ENCODE results near the gene RND2.

RND2 gene

GRCh38 chr17:43027091-43028032 lies 2.3 kb downstream of the RND2 start:
- H3K4me1 ChIP-seq (ENCODE audit: low read length), result no peaks in the 10 kb centered on the region
- no peak overlapping the region for H3K4me3 ChIP-seq (ENCODE audit: low read length)
- H3K27me3 ChIP-seq (ENCODE audit: low read depth, low read length), result no peaks in the 10 kb centered on the region
- H4K20me1 ChIP-seq (ENCODE audit: insufficient read depth, low read length), result no peaks in the 10 kb centered on the region
- no peaks in the 10 kb centered on the region for H3K9me3 ChIP-seq (ENCODE audit: insufficient read depth, low read length)
- no peak overlapping the region for H2AFZ ChIP-seq (ENCODE audit: low read depth, low read length)
- H3K9ac ChIP-seq (ENCODE audit: low read length), result no peak overlapping the region
- H3K27ac ChIP-seq (ENCODE audit: low read length), result no peak overlapping the region
- TF ChIP-seq EZH2phosphoT487 (IDR thresholded peaks at IDR 0.05; ENCODE audit: low read depth) (no peak), CTCF (IDR thresholded peaks at IDR 0.05; ENCODE audit: low read depth, low read length) (no peak)
- H3K79me2 ChIP-seq (ENCODE audit: low read length), result no peaks in the 10 kb centered on the region
- H3K4me2 ChIP-seq (ENCODE audit: low read length), result no peak overlapping the region
- no peaks in the 10 kb centered on the region for H3K36me3 ChIP-seq (replicated peaks; ENCODE audit: low read depth, low read length)

GRCh38 chr17:43028221-43028861 lies 3.3 kb downstream of the RND2 start:
- H3K4me3 ChIP-seq (ENCODE audit: low read length), result no peak overlapping the region
- H4K20me1 ChIP-seq (ENCODE audit: insufficient read depth, low read length), result no peaks in the 10 kb centered on the region
- H3K27ac ChIP-seq (ENCODE audit: low read length), result no peak overlapping the region
- TF ChIP-seq EZH2phosphoT487 (IDR thresholded peaks at IDR 0.05; ENCODE audit: low read depth) (no peak), CTCF (IDR thresholded peaks at IDR 0.05; ENCODE audit: low read depth, low read length) (no peak)
- no peaks in the 10 kb centered on the region for H3K27me3 ChIP-seq (ENCODE audit: low read depth, low read length)
- H3K4me1 ChIP-seq (ENCODE audit: low read length), result no peaks in the 10 kb centered on the region
- no peaks in the 10 kb centered on the region for H3K79me2 ChIP-seq (ENCODE audit: low read length)
- H3K9ac ChIP-seq (ENCODE audit: low read length), result no peak overlapping the region
- H3K9me3 ChIP-seq (ENCODE audit: insufficient read depth, low read length), result no peaks in the 10 kb centered on the region
- H3K36me3 ChIP-seq (replicated peaks; ENCODE audit: low read depth, low read length), result no peaks in the 10 kb centered on the region
- no peak overlapping the region for H2AFZ ChIP-seq (ENCODE audit: low read depth, low read length)
- no peak overlapping the region for H3K4me2 ChIP-seq (ENCODE audit: low read length)

GRCh38 chr17:43030137-43030767 lies 5.2 kb downstream of the RND2 start:
- Histone ChIP-seq H3K9me3 (ENCODE audit: insufficient read depth, low read length) (no peaks in the 10 kb centered on the region), H3K4me1 (ENCODE audit: low read length) (no peaks in the 10 kb centered on the region), H3K4me2 (ENCODE audit: low read length) (no peak overlapping the region), H3K36me3 (replicated peaks; ENCODE audit: low read depth, low read length) (no peaks in the 10 kb centered on the region), H3K27me3 (ENCODE audit: low read depth, low read length) (no peaks in the 10 kb centered on the region), H3K4me3 (ENCODE audit: low read length) (no peak overlapping the region), H3K9ac (ENCODE audit: low read length) (no peak overlapping the region), H3K27ac (ENCODE audit: low read length) (no peak overlapping the region), H3K79me2 (ENCODE audit: low read length) (no peaks in the 10 kb centered on the region), H4K20me1 (ENCODE audit: insufficient read depth, low read length) (no peaks in the 10 kb centered on the region), H2AFZ (ENCODE audit: low read depth, low read length) (no peak overlapping the region)
- TF ChIP-seq CTCF (IDR thresholded peaks at IDR 0.05; ENCODE audit: low read depth, low read length), result no peak
- no peak for TF ChIP-seq EZH2phosphoT487 (IDR thresholded peaks at IDR 0.05; ENCODE audit: low read depth)

GRCh38 chr17:43031666-43032065 lies 6.6 kb downstream of the RND2 start:
- H3K4me2 ChIP-seq (ENCODE audit: low read length), result no peak overlapping the region
- H3K4me1 ChIP-seq (ENCODE audit: low read length), result no peaks in the 10 kb centered on the region
- no peak overlapping the region for H3K4me3 ChIP-seq (ENCODE audit: low read length)
- no peak overlapping the region for H3K27ac ChIP-seq (ENCODE audit: low read length)
- no peaks in the 10 kb centered on the region for H3K9me3 ChIP-seq (ENCODE audit: insufficient read depth, low read length)
- no peaks in the 10 kb centered on the region for H4K20me1 ChIP-seq (ENCODE audit: insufficient read depth, low read length)
- H3K27me3 ChIP-seq (ENCODE audit: low read depth, low read length), result no peaks in the 10 kb centered on the region
- H3K36me3 ChIP-seq (replicated peaks; ENCODE audit: low read depth, low read length), result no peaks in the 10 kb centered on the region
- no peak overlapping the region for H2AFZ ChIP-seq (ENCODE audit: low read depth, low read length)
- TF ChIP-seq EZH2phosphoT487 (IDR thresholded peaks at IDR 0.05; ENCODE audit: low read depth), result no peak
- TF ChIP-seq CTCF (IDR thresholded peaks at IDR 0.05; ENCODE audit: low read depth, low read length), result no peak
- no peak overlapping the region for H3K9ac ChIP-seq (ENCODE audit: low read length)
- no peaks in the 10 kb centered on the region for H3K79me2 ChIP-seq (ENCODE audit: low read length)
